Thoracic aorta (tissue), 2 donors: ENCODE results near the gene AGXT. TPM values are rescaled to one million over a fixed set of nuclear protein-coding genes. Genes with fewer than 3 reads are reported as not detected.

Experiments used
- ATAC-seq: fragments of 150-250 bp; one replicate; pipeline ENCODE4 v1.8.0; 2017; ENCODE audit warnings: low read depth; ENCODE audit not compliant: insufficient number of reproducible peaks, low FRiP score
- DNase-seq: peaks from one replicate; pipeline ENCODE4 v3.0.0-alpha.2; 2020; ENCODE audit warnings: low spot score
- H3K27ac ChIP-seq, 2 donors: fragments of 200-600 bp; sonication (generic); 1 replicate in 1 of 2; 2 replicates in 1 of 2; pipeline ENCODE4 v1.5.1; 2016; ENCODE audit warnings: mild to moderate bottlenecking in 2 of 2, moderate library complexity in 2 of 2
- H3K27me3 ChIP-seq: fragments of 200-600 bp; sonication (generic); replicated peaks from 2 replicates; pipeline ENCODE4 v1.6.0; 2016; ENCODE audit warnings: mild to moderate bottlenecking; ENCODE audit not compliant: insufficient read depth
- H3K36me3 ChIP-seq: fragments of 200-600 bp; sonication (generic); one replicate; pipeline ENCODE4 v1.5.1; 2016
- H3K4me1 ChIP-seq, 2 donors: fragments of 200-600 bp; sonication (generic); 1 replicate in 1 of 2; 2 replicates in 1 of 2; pipeline versions ENCODE4 v1.5.1 to v1.6.0; 2016; ENCODE audit warnings: low read depth in 2 of 2, mild to moderate bottlenecking in 1 of 2; ENCODE audit not compliant: control insufficient read depth in 1 of 2
- H3K4me3 ChIP-seq: fragments of 200-600 bp; sonication (generic); 2 replicates; pipeline ENCODE4 v1.5.1; 2016; ENCODE audit warnings: mild to moderate bottlenecking
- H3K9me3 ChIP-seq: fragments of 200-600 bp; sonication (generic); 2 replicates; pipeline ENCODE4 v1.5.1; 2016
- total RNA-seq, 2 donors: library from RNA; depleted of rRNA; stranded (reverse); fragments of >200 nt; gene quantifications; one replicate each; pipeline versions ENCODE4 v1.1.0 to v1.2.3, GENCODE V29; 2016
- TF ChIP-seq, protein P1 (sequence below): fragments of 200-600 bp; sonication (generic); IDR thresholded peaks from one replicate; pipeline ENCODE4 v1.5.1; 2019; ENCODE audit warnings: antibody characterized with exemption

AGXT gene
- total RNA-seq, 2 donors from 2014 or later: not detected

DNA sequence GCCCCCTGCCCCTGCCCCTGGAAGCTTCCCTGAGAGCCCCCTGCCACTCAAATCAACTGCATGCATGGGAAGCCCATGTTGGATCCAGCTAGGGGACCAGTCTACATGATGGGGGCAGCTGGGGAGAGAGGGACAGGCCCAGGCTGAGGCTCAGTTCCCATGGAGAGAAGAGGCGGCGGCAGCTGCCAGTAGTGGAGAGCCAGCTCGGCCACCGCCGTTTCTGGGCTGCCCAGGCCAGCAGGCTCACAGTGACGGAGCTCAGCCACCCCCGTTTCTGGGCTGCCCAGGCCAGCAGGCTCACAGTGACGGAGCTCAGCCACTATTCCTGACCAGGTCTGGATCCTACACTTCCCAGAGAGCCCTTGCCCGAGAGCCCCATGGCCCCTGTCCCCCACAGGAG is 23.7 kb downstream of the AGXT start:
- TF ChIP-seq, protein P1, sequence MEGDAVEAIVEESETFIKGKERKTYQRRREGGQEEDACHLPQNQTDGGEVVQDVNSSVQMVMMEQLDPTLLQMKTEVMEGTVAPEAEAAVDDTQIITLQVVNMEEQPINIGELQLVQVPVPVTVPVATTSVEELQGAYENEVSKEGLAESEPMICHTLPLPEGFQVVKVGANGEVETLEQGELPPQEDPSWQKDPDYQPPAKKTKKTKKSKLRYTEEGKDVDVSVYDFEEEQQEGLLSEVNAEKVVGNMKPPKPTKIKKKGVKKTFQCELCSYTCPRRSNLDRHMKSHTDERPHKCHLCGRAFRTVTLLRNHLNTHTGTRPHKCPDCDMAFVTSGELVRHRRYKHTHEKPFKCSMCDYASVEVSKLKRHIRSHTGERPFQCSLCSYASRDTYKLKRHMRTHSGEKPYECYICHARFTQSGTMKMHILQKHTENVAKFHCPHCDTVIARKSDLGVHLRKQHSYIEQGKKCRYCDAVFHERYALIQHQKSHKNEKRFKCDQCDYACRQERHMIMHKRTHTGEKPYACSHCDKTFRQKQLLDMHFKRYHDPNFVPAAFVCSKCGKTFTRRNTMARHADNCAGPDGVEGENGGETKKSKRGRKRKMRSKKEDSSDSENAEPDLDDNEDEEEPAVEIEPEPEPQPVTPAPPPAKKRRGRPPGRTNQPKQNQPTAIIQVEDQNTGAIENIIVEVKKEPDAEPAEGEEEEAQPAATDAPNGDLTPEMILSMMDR: no peak
- no peak for ATAC-seq

DNA sequence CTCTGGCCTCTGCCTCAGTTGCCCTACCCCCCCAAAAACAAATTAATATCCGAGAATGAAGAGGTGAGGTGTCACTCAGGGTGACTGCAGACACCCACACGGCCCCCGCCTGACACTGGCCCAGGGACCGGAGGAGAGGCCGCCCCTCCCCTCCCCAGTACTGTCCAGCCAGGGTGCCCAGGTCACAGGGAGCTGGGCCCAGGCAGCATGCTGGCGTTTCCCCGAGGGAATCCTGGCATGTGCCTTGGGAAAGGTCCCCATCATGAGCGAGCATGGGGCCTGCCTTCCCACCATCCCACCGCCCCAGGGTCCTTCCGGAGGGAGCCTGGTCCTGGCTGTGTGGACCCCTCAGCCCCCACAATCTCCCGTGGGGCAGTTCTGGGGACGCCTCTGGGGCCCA is 24.3 kb downstream of the AGXT start:
- no peaks in the 10 kb centered on the region for H3K9me3 ChIP-seq
- no peak overlapping the region for H3K27ac ChIP-seq
- no peaks in the 10 kb centered on the region for H3K36me3 ChIP-seq
- TF ChIP-seq, protein P1: no peak
- H3K4me1 ChIP-seq: no peaks in the 10 kb centered on the region
- DNase-seq (no peak), ATAC-seq (no peak)
- H3K4me3 ChIP-seq: no peak overlapping the region
- no peaks in the 10 kb centered on the region for H3K27me3 ChIP-seq

More for the DNA sequence above, 23.7 kb downstream of the AGXT start:
- no peaks in the 10 kb centered on the region for H3K4me1 ChIP-seq
- no peak overlapping the region for H3K27ac ChIP-seq
- H3K4me3 ChIP-seq: no peak overlapping the region
- no peaks in the 10 kb centered on the region for H3K27me3 ChIP-seq
- H3K36me3 ChIP-seq: no peaks in the 10 kb centered on the region
- DNase-seq: no peak
- H3K9me3 ChIP-seq: no peaks in the 10 kb centered on the region

DNA sequence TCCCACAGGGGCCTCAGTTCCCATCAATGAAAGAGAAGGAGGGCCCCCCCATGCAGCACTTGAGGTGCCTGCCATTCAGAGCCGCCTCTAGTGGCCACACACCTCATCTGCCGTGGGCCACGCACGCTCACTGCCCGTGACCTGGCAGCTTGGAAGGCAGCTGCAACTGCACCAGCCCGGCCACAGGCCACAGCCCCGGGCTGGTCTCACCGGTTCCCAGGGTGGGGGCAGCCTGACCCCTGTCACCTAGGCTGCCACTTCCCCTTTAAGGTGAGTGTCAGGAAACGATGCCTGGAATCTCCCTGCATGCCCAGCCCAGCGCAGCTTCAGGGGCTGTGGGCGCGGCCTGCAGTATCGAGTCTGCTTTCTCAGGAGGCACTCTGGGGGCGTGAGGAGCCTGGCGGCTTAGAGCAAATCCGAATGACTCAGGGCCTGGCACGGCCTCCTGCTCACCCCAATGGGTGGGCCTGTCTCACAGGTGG is 24.8 kb downstream of the AGXT start:
- TF ChIP-seq, protein P1: no peak
- no peaks in the 10 kb centered on the region for H3K36me3 ChIP-seq
- ATAC-seq (no peak), DNase-seq (no peak)
- no peak overlapping the region for H3K4me3 ChIP-seq
- no peak overlapping the region for H3K27ac ChIP-seq
- no peaks in the 10 kb centered on the region for H3K27me3 ChIP-seq
- H3K9me3 ChIP-seq: no peaks in the 10 kb centered on the region
- H3K4me1 ChIP-seq: no peaks in the 10 kb centered on the region

DNA sequence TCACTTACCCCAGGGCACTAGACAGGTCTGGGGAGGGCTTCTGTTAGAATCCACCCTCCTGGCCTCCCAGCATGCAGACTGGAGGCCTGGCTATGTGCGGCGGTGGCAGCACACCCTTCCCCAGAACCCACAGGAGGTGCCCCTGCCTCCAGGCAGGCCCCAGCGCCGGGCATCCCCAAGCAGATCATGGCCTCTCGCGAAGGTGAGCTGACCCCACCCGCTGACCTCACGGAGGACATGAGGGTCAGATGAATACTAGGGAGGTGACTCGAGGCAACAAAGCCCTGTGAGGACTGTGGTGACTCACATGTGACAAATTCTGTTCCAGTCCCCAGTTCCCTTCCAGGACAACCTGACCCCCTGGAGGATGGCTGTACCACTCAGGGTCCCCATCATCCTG is 25.4 kb downstream of the AGXT start:
- Histone ChIP-seq H3K9me3 (no peaks in the 10 kb centered on the region), H3K36me3 (no peaks in the 10 kb centered on the region), H3K27ac (no peak overlapping the region), H3K4me3 (no peak overlapping the region), H3K4me1 (no peaks in the 10 kb centered on the region), H3K27me3 (no peaks in the 10 kb centered on the region)
- DNase-seq (no peak), ATAC-seq (no peak)
- TF ChIP-seq, protein P1: no peak

DNA sequence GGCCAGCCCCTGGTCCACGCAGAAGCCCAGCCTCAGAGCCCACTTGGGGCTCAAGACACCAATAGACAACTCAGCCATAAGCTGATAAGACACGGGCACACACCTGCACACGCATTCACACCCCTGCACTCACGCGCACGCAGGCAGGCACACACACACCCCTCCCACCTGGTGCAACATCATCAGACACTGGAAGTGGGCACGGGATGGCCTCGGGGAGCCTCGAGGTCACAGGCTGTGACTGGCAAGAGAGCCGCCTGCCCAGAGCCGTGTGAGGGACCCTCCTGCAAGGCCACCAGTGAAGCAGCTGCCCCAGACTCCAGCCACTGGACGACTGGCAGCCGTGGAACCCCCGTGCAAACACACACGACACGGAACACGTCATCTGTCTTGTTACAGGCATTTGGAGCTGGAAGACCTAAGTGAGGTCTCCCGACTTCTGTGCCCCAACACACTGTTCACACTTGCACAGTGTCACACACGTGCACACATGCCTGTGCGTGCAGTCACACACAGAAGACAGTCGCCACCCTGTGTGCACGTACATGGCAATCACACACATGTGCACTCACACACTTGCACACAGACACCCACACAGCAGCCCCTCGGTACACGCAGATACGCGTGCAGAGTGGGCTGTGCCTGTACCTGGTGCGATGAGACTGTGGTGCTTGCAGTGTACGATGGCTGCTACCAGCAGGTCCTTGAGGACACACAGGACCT is 26.4 kb downstream of the AGXT start:
- no peaks in the 10 kb centered on the region for H3K9me3 ChIP-seq
- H3K36me3 ChIP-seq: no peaks in the 10 kb centered on the region
- H3K4me1 ChIP-seq: no peaks in the 10 kb centered on the region
- H3K4me3 ChIP-seq: no peak overlapping the region
- DNase-seq: no peak
- no peak for ATAC-seq
- H3K27ac ChIP-seq: no peak overlapping the region
- TF ChIP-seq, protein P1: no peak
- no peaks in the 10 kb centered on the region for H3K27me3 ChIP-seq
